Endothelial cell of umbilical vein (primary cell): ENCODE measurements around the gene DCAF5.

ENCODE experiments used
- CTCF ChIP-seq, 2 donors: IDR thresholded peaks; 1 replicate in 1 of 2; 2 replicates in 1 of 2; pipeline ENCODE4 v1.5.1; 2011; ENCODE audit warnings: low read length in 2 of 2, mild to moderate bottlenecking in 2 of 2, moderate library complexity in 2 of 2, control low read depth in 1 of 2, inconsistent platforms in 1 of 2, low read depth in 1 of 2; ENCODE audit not compliant: insufficient read depth in 1 of 2; ENCODE audit errors: extremely low read depth in 1 of 2
- EZH2 ChIP-seq: IDR thresholded peaks from 2 replicates; pipeline ENCODE4 v1.6.1; 2012; ENCODE audit warnings: borderline replicate concordance, low read depth, mild to moderate bottlenecking, moderate library complexity, low read length, inconsistent platforms; ENCODE audit not compliant: severe bottlenecking
- FOS ChIP-seq: IDR thresholded peaks from 2 replicates; pipeline ENCODE4 v1.6.1; 2011; ENCODE audit warnings: mild to moderate bottlenecking, low read length, moderate library complexity, borderline replicate concordance; ENCODE audit not compliant: insufficient read depth
- JUN ChIP-seq: IDR thresholded peaks from 2 replicates; pipeline ENCODE4 v1.6.1; 2011; ENCODE audit warnings: borderline replicate concordance, low read depth; ENCODE audit not compliant: insufficient read length, insufficient read depth
- MYC ChIP-seq: IDR thresholded peaks from one replicate; pipeline ENCODE4 v1.6.1; 2011; ENCODE audit warnings: mild to moderate bottlenecking, low read depth, low read length
- POLR2A ChIP-seq: IDR thresholded peaks from 2 replicates; pipeline ENCODE4 v1.6.1; 2012; ENCODE audit warnings: low read depth, mild to moderate bottlenecking, control low read depth, low read length
- POLR2AphosphoS5 ChIP-seq: IDR thresholded peaks from 2 replicates; pipeline ENCODE4 v1.6.1; 2012; ENCODE audit warnings: low read depth, mild to moderate bottlenecking, control low read depth, low read length, moderate library complexity; ENCODE audit not compliant: insufficient read depth
- TF ChIP-seq, protein P1 (sequence below): IDR thresholded peaks from 2 replicates; pipeline ENCODE4 v1.6.1; 2011; ENCODE audit not compliant: insufficient read depth, insufficient read length

DNA sequence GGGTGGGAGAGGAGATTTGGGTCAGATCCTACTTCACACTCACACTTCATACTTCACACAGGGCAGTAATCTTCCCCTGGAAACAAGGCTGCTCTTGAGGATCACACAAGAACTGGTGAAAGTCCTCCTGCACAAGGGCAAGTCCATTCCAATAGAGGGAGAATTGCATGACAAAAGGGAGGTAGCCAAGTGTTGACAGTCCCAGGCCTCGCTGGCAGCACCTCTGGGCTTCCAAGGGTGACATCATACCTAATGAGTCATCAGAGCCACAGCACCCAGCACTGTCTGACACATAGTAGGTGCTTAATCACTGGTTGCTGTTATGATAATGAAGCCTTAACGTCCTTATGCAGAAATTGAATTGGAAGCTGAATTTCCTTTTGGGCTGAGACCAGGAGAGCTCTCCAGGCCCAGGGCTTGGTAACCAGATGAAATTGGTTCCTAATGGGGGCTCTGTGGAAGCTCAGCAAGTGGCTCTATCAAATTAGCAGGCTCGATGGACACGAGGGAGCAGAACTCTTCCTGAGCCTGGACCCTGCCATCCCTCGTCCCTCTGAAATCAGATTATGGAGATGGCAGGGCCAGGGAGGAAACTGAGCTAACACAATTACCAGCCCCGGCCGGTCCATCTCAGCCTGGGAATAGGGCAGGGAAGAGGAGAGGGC is 115.0 kb downstream of the DCAF5 start:
- TF ChIP-seq FOS (peak; percentile 45), CTCF (IDR thresholded peaks at IDR 0.05; ENCODE audit: extremely low read depth in 1 of 2, insufficient read depth in 1 of 2, low read depth in 1 of 2, low read length in 2 of 2) (no peak), POLR2AphosphoS5 (no peak), EZH2 (no peak), POLR2A (peak; percentile 29), JUN (peak; percentile 95), MYC (no peak)
- TF ChIP-seq, protein P1, sequence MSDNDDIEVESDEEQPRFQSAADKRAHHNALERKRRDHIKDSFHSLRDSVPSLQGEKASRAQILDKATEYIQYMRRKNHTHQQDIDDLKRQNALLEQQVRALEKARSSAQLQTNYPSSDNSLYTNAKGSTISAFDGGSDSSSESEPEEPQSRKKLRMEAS: no peak
